Glutamatergic neuron (in vitro differentiated cells): Measurements from ENCODE around the gene ELMO1. TPM values are rescaled to one million over a fixed set of nuclear protein-coding genes. Genes with fewer than 3 reads are reported as not detected.
A peak's percentile ranks its signal among the peaks of the same experiment; 100 is the strongest.

ENCODE experiments used
- DNase-seq: peaks from one replicate; pipeline ENCODE4 v3.0.0; 2022
- H3K27ac Mint-ChIP-seq: one replicate; pipeline ENCODE4 v1.8.0; 2020; ENCODE audit warnings: mild to moderate bottlenecking, mixed read lengths, inconsistent platforms; ENCODE audit not compliant: unreplicated experiment
- H3K27me3 Mint-ChIP-seq: one replicate; pipeline ENCODE4 v1.8.0; 2020; ENCODE audit warnings: mild to moderate bottlenecking, moderate library complexity, mixed read lengths, inconsistent platforms; ENCODE audit not compliant: unreplicated experiment
- H3K36me3 Mint-ChIP-seq: one replicate; pipeline ENCODE4 v1.8.0; 2020; ENCODE audit warnings: mild to moderate bottlenecking, mixed read lengths, inconsistent platforms; ENCODE audit not compliant: unreplicated experiment
- H3K4me1 Mint-ChIP-seq: one replicate; pipeline ENCODE4 v1.8.0; 2020; ENCODE audit warnings: mild to moderate bottlenecking, low read depth, mixed read lengths, inconsistent platforms; ENCODE audit not compliant: unreplicated experiment
- H3K4me3 Mint-ChIP-seq: one replicate; pipeline ENCODE4 v1.8.0; 2020; ENCODE audit warnings: mild to moderate bottlenecking, mixed read lengths, inconsistent platforms; ENCODE audit not compliant: unreplicated experiment
- H3K9me3 Mint-ChIP-seq: one replicate; pipeline ENCODE4 v1.8.0; 2020; ENCODE audit warnings: mild to moderate bottlenecking, moderate library complexity, mixed read lengths, inconsistent platforms; ENCODE audit not compliant: unreplicated experiment
- CTCF ChIP-seq: fragments of 200-600 bp; sonication (generic); IDR thresholded peaks from one replicate; pipeline ENCODE4 v1.5.0; 2021; ENCODE audit not compliant: partially characterized antibody, unreplicated experiment
- total RNA-seq: library from RNA; stranded (reverse); fragmentation: NEBNext Ultra II Directional; extraction: Animal tissue kit (Norgen Biotek cat#: 25700); gene quantifications from one replicate; pipeline ENCODE4 v1.2.1, GENCODE V29; 2021; ENCODE audit not compliant: unreplicated experiment

The ELMO1 gene
- total RNA-seq, 1 donor from 2014 or later: 5.5 TPM

GRCh38 chr7:36985316-36985715, 463.3 kb downstream of the ELMO1 start:
- no peak for DNase-seq
- Mint-ChIP-seq H3K4me1 (peaks cover 40% of the 10 kb centered on the region), H3K27me3 (no peaks in the 10 kb centered on the region), H3K9me3 (peaks cover 2% of the 10 kb centered on the region), H3K27ac (no peak overlapping the region), H3K36me3 (no peaks in the 10 kb centered on the region), H3K4me3 (no peak overlapping the region)
- no peak for TF ChIP-seq CTCF

GRCh38 chr7:36984710-36985312, 463.9 kb downstream of the ELMO1 start:
- no peaks in the 10 kb centered on the region for H3K36me3 Mint-ChIP-seq
- no peak for TF ChIP-seq CTCF
- DNase-seq: no peak

GRCh38 chr7:36984041-36984521, 464.6 kb downstream of the ELMO1 start:
- peak overlapping the region; percentile 70 for H3K27ac Mint-ChIP-seq
- peak overlapping the region; percentile 32 for H3K4me3 Mint-ChIP-seq
- peaks cover 40% of the 10 kb centered on the region for H3K4me1 Mint-ChIP-seq
- no peaks in the 10 kb centered on the region for H3K27me3 Mint-ChIP-seq
- H3K9me3 Mint-ChIP-seq: peaks cover 2% of the 10 kb centered on the region
- no peaks in the 10 kb centered on the region for H3K36me3 Mint-ChIP-seq
- DNase-seq: no peak
- no peak for TF ChIP-seq CTCF

More at GRCh38 chr7:36984710-36985312, 463.9 kb downstream of the ELMO1 start:
- Mint-ChIP-seq H3K27me3 (no peaks in the 10 kb centered on the region), H3K4me3 (peak overlapping the region; percentile 12), H3K4me1 (peaks cover 40% of the 10 kb centered on the region), H3K9me3 (peaks cover 2% of the 10 kb centered on the region), H3K27ac (no peak overlapping the region)

- no peaks in the 10 kb centered on the region for H3K36me3 Mint-ChIP-seq
- H3K27me3 Mint-ChIP-seq: no peaks in the 10 kb centered on the region
- H3K4me3 Mint-ChIP-seq: no peak overlapping the region
- H3K27ac Mint-ChIP-seq: no peak overlapping the region
- H3K4me1 Mint-ChIP-seq: peaks cover 40% of the 10 kb centered on the region
- no peak for TF ChIP-seq CTCF
- no peaks in the 10 kb centered on the region for H3K9me3 Mint-ChIP-seq
- DNase-seq: no peak
These were observed 465.9 kb downstream of the ELMO1 start for GRCh38 chr7:36982766-36983165.

GRCh38 chr7:36979810-36980248, 468.8 kb downstream of the ELMO1 start:
- TF ChIP-seq CTCF: no peak
- no peak for DNase-seq
- Mint-ChIP-seq H3K36me3 (no peaks in the 10 kb centered on the region), H3K27me3 (no peaks in the 10 kb centered on the region), H3K9me3 (no peaks in the 10 kb centered on the region), H3K4me1 (peaks cover 17% of the 10 kb centered on the region), H3K27ac (no peak overlapping the region), H3K4me3 (no peak overlapping the region)
